WI38 (cell line): Measurements from ENCODE around the gene SREBF2.
"Not testable (repeated sequence)": the region's sequence is repeated elsewhere in the genome, so short reads cannot be mapped to it uniquely, and the experiment has no call there.

ENCODE experiments used
- H3K4me3 ChIP-seq: 2 replicates; pipeline ENCODE4 v1.5.1; 2011; ENCODE audit warnings: low read depth, mild to moderate bottlenecking, control low read depth, low read length
- TF ChIP-seq, protein P1 (sequence below): IDR thresholded peaks from 2 replicates; pipeline ENCODE4 v1.5.1; 2012; ENCODE audit warnings: low read depth, mild to moderate bottlenecking, control low read depth, low read length

The SREBF2 gene

DNA sequence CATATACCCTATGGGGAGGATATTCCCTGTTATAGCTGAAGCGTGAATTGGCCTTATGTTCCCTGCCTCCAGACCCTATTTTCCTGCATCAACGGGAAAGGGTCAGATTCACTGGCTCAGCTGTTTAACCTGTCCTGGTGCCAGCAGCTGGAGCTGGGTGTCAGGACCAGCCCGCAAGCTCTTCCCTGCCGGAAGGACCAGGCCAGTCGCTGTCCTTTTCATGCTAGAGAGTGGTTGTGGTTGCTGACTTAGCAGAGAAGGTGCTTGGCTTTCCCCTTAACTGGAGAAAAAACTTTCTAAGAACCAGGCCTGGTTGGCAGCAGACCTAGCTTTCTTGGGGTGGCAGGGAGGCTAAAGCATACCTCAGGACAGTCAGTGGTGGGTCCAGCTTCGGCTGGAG lies 5.2 kb upstream of the SREBF2 start:
- no peak overlapping the region for H3K4me3 ChIP-seq
- TF ChIP-seq, protein P1, sequence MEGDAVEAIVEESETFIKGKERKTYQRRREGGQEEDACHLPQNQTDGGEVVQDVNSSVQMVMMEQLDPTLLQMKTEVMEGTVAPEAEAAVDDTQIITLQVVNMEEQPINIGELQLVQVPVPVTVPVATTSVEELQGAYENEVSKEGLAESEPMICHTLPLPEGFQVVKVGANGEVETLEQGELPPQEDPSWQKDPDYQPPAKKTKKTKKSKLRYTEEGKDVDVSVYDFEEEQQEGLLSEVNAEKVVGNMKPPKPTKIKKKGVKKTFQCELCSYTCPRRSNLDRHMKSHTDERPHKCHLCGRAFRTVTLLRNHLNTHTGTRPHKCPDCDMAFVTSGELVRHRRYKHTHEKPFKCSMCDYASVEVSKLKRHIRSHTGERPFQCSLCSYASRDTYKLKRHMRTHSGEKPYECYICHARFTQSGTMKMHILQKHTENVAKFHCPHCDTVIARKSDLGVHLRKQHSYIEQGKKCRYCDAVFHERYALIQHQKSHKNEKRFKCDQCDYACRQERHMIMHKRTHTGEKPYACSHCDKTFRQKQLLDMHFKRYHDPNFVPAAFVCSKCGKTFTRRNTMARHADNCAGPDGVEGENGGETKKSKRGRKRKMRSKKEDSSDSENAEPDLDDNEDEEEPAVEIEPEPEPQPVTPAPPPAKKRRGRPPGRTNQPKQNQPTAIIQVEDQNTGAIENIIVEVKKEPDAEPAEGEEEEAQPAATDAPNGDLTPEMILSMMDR: no peak

DNA sequence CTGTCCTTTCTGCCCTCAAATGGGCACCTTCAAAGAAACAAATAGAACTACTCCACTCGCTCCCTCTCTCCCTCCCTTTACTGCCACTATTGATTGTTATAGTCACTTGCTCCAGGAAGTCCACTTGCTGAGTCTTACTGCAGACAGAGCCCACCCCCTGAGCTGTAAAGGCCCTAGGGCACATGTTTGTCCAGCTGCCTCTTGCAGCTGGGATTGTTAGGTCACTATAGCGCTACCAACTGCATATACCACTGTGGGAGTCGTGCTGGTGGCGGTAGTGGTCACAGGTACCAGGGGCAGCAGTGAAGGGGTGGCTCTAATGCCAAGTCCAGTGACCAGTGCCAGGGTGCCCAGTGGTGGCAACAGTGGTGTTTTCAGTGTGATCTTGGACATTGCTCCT lies 4.4 kb upstream of the SREBF2 start:
- no peak overlapping the region for H3K4me3 ChIP-seq
- TF ChIP-seq, protein P1: no peak

DNA sequence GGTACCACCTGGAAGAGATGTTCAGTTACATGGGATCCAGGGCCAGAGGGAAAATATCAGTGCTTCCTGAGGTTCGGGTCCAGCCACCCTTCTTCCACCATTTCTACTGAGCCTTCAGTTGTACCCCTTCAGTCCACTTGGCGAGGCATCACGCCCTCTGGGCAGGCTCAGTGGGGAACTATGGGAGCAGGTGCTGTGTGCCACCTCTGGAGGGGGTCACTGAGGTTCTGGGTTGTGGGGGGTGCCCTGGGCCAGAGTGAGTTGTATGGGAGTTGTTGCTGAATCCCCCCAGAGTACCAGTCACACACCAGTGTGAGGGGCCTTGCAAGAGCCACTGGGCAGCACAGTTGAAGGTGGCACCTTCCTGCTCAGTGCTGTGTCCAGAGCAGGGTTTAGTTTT lies 2.7 kb upstream of the SREBF2 start:
- no peak overlapping the region for H3K4me3 ChIP-seq
- TF ChIP-seq, protein P1: no peak

DNA sequence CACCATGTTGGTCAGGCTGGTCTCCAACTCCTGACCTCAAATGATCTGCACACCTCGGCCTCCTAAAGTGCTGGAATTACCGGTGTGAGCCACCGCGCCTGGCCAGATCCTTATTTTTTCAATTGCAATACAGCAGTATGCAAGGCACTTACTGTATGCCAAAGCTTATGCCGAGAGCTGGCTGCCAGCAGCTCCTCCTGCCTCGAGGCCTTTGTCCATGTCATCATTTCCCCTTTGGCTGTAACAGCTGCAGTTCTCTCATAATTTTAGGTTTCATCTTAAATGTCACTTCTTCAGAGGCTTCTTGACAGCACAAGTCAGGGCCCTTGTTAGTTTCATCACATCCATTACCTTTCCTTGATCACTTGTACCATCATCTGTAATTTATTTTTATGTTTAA lies 1.5 kb upstream of the SREBF2 start:
- TF ChIP-seq, protein P1: no peak
- H3K4me3 ChIP-seq: no peak overlapping the region

DNA sequence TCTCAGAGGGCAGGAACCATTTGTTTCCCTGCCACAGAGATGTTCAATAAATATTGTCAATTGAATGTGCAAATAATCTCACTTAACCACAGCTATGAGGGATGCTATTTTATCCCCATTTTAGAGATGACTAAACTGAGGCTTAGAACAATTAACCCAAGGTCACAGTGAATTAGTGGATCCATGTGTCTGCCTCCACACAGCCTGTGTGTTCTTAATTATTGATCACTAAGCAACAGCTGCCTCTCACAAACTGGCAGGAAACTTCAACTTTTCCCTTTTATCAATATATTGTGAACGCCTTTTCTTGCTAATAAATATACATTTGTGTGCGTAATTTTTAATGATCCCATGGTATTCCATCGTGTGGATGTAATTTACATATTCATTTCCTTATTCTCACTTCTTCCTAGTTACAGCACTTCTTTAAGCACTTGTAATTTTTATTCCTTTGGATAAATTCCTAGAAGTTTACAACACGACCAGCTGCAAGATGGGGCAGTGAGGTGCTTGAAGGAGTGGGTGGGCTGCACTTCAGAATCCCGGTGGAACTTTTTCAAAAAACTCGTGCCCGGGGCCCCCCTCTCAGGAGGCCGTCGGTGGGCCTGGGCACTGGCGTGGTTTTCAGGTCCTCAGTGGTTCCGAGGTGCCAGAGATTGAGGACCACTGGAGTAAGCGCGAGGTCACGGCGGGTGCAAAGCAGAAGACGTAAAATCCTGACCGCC lies 915 bp upstream of the SREBF2 start:
- H3K4me3 ChIP-seq: peak overlapping the region; percentile 75
- TF ChIP-seq, protein P1: no peak

DNA sequence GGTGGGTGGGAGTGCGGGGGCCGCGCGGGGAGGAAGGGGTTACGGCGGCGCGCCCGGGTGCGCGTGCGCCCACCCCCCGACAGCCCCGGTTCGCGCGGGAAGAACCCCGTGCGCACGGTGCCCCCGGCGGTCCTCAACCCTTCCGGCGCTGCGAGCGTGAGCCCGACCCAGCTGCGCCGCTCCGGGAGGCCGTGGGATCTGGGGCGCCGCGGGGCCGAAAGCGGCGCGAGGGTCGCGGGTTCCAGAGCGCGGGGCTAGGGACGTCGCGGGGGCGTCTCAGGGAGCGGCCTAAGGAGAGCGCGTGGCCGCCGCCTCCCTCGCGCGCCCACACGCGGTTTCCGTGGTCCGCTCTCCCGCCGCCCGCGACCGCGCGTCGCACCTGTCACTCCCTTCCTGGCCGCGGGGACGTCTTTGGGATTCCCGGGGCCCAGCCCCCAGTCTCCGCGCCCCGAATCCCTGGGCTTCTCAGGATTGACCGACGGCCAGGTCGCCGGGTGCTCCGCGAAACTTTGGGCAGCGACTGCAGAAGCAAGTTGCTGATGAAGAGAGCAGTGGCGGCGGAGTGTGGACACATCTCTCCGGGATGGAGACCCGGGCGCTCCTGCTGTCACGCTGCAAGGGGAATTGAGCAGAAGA lies 582 bp downstream of the SREBF2 start:
- H3K4me3 ChIP-seq: peak overlapping the region; percentile 75
- TF ChIP-seq, protein P1: no peak

DNA sequence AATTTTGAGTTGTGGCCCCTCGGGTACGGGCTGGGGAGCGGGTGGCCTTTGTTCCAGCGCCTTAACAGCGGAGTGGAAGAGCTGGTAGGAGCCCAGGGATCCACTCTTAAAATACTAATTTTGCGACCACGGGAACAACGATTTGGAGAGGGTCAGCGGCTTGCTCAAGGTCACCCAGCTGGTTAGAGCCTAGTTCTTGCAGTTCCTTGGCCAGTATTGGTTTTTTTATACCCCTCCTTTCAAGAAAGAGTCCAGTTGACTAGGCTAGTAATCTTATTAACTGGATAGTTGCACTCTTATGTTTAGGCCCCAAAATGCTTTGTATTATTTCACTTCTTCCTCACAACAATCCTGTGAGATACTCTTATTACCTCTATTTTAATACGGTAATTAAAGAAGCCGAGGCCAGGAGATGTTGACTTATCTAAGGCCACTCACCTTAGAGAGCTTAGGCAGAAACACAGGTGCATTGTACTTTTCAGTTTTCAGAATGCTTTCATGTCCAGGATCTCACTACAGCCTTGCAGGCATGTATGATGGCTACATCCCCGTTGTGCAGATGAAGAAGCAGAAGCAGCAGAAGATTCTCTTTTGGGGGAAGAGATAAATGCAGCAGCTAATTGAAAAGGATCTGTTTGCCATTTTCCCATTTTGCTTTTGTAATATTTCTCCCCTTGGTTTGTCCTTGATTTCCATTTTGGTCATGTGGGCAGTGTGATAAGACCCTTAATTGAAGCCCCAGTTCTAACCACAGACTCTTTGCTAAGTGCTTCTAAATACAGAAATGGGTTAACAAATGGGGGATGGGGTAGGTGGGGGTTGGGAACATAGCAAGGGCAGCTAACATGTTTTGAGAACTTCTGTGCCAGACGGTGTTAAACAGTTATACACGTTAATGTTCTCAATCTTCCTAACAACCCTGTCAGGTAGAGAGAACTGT lies 1.4 kb downstream of the SREBF2 start:
- TF ChIP-seq, protein P1: no peak
- H3K4me3 ChIP-seq: peak overlapping the region; percentile 75

DNA sequence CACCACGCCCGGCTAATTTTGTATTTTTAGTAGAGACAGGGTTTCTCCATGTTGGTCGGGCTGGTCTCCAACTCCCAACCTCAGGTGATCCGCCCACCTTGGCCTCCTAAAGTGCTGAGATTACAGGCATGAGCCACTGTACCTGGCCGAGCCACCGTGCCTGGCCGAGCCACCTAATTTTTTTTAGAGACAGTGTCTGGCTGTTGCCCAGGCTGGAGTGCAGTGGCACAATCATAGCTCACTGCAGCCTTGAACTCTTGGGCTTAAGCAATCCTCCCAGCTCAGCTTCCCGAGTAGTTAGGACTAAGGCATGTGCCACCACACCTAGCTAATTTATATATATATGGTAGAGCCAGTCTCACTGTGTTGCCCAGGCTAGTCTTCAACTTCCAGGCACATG lies 2.6 kb downstream of the SREBF2 start:
- H3K4me3 ChIP-seq: not testable (repeated sequence)
